Activated T-cell treated with anti-CD3 and anti-CD28 coated beads, Interleukin-2, amount 50 U/mL, for 1 hour (primary cell): ENCODE data around the gene DNAH10.
"Not testable (repeated sequence)": the region's sequence is repeated elsewhere in the genome, so short reads cannot be mapped to it uniquely, and the experiment has no call there.

Experiments used
- DNase-seq: peaks from one replicate; pipeline ENCODE4 v3.0.0-alpha.2; 2020

DNAH10 gene

GRCh38 chr12:123911672-123912409, 149.7 kb downstream of the DNAH10 start:
- DNase-seq = not testable (repeated sequence)

GRCh38 chr12:123912415-123913380, 150.6 kb downstream of the DNAH10 start:
- no peak for DNase-seq

- DNase-seq = no peak
Observed at GRCh38 chr12:123914726-123915333, 152.7 kb downstream of the DNAH10 start.

DNA sequence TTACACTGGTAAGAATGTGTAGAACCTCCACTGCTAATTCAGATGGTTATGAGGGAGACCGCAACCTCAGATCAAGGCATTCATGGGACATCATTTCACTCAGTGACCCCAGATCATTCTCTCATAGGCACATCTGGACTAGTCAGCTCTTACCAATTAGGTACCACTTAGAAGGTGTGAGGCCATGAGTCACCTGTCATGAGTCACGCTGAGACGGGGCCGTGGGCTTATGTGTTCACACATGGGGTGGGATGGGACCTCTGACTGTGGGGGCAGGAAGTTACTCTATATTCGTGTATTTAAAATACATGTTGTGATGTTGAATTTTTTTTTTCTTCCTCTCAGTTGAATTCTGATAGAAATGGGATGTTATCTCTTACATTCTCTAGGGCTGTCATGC, 154.6 kb downstream of the DNAH10 start:
- no peak for DNase-seq

DNA sequence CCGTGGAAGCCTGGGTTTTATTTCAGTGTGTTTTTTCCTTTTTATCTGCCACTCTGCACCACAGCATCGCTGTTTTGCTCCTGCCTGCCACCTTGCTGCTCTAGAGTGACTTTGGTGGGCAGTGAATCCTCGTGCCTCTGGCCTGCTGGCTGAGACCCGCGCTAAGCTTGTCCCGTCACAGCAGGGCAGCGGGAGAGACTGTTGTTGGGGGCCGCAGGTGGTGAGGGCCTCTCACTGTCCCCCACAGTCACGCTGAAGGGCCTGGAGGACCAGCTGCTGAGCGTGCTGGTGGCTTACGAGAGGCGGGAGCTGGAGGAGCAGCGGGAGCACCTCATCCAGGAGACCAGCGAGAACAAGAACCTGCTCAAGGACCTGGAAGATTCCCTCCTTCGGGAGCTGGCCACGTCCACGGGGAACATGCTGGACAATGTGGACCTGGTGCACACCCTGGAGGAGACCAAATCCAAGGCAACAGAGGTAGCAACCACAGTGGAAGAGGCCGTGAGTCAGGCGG, 155.3 kb downstream of the DNAH10 start:
- DNase-seq = no peak

DNA sequence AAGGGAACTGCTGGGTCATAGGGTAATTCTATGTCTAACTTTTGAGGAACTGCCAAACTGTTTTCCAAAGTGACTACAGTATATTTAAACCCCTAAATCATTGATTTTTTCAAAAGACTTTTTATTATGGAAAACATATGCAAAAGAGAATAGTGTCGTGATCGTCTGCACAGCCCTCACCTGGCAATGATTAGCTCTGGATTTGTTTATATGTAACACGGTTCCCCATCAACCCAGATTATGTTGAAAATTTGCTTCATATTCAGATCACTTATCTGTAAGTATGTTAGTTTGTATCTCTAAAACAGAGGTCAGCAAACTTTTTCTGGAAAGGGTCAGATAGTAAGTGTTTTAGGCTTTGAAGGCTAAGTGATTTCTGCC, 157.9 kb downstream of the DNAH10 start:
- no peak for DNase-seq

DNA sequence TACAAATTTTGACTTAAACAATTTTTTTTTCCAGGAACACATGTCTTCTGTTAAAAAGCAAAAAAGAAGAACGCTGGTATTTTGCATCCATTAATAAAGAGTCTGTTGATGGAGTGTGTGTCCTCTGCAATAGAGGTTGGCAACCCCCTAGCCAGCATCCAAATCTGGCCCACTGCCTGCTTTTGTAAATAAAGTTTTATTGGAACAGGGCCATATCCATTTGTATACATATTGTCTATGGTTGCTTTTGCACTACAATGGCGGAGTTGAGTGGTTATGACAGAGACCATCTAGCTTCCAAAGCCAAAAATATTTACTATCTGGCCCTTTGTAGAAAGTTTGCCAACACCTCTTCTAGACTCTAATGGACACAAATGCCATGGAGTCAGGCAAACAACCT, 160.9 kb downstream of the DNAH10 start:
- DNase-seq = no peak

GRCh38 chr12:123923927-123924326, 161.8 kb downstream of the DNAH10 start:
- DNase-seq = no peak

- no peak for DNase-seq
Observed at GRCh38 chr12:123924539-123924938, 162.4 kb downstream of the DNAH10 start.

DNA sequence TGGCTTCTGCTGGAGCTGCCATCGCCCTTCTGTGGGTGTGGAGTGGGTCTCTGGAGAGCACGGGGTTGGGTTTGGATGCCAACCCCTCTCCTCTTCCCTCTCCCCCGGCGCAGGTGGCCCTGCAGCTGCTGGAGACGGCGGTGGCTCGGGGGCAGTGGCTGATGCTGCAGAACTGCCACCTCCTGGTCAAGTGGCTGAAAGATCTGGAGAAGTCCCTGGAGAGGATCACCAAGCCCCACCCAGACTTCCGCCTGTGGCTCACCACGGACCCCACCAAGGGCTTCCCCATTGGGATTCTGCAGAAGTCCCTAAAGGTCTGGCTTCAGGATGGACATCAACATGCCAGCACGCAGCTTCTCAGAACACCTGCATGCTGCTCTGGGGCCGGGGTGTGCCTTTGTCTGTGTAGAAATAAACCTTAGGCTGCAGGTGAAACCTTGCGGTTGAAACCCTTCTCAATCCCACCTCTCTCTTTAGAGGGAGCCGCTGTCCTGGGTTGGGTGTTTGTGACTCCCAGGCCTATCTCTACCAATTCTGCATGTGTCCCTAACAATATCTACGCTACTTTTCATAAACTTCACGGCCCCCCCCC, 166.3 kb downstream of the DNAH10 start:
- DNase-seq = no peak

GRCh38 chr12:123928897-123929296, 166.8 kb downstream of the DNAH10 start:
- DNase-seq = no peak

- no peak for DNase-seq
Observed at GRCh38 chr12:123929946-123930583, 168.0 kb downstream of the DNAH10 start.

DNA sequence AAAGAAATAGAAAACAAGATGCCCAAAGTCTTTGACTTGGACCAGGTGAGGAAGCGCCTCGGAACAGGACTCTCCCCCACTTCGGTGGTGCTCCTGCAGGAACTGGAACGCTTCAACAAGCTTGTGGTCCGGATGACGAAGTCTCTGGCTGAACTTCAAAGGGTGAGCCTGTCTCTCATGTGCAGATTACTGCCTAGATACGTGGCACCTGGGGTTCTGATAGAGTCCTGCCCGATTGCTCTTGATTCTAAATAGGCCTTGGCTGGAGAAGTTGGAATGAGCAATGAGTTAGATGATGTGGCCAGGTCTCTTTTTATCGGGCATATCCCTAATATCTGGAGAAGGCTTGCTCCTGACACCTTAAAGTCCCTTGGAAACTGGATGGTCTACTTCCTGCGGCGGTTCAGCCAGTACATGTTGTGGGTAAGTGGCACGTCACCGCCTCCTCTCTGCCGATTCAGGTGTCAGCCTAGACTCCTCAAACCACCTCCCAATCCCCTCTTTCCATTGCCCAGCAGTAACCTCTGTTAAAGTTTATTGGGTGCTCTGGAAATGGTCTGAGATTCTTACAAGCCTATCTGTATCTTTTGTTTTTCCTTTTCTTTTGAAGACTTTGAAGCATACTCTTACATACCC, 169.7 kb downstream of the DNAH10 start:
- peak; percentile 51 for DNase-seq

GRCh38 chr12:123933214-123933613, 171.1 kb downstream of the DNAH10 start:
- no peak for DNase-seq

GRCh38 chr12:123934016-123934620, 172.0 kb downstream of the DNAH10 start:
- no peak for DNase-seq

- no peak for DNase-seq
Observed at GRCh38 chr12:123934829-123935228, 172.7 kb downstream of the DNAH10 start.

DNA sequence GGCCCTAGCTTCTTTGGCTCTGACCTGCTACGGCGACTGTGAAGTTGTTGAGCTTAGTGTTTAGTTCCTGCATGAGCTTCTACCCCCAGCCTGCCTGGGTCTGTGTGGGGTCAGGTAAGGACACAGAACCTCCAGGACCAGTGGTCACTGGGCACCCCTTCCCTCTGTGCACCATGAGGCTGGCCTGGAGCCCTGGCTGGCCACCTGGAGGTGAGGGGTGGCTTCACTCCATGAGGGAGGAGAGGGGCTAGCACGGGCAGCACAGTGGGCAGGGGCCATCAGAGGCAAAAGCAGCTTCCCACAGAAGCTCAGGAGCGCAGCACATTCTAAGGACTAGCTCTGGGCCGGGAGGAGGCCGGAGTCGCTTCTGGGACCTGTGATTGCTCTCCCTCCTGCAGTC, 173.9 kb downstream of the DNAH10 start:
- DNase-seq = no peak

DNA sequence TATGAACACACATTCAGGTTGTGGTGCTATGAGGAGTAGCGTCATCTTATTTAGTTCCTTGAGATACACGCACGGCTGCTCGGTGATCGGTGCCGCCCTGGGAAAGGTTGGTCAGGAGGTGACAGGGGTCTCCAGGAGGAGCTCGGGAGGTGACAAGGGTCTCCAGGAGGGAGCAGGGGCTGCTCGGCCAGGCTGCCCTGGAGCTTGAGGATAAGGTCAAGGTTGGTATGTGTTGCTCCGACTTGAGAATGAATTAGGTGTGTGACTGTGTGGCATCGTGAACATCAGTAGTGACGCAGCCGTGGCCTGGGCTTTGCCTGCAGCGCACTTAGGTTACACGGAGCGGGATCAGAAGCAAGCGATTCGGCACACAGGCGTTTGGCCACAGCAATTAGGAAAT, 174.4 kb downstream of the DNAH10 start:
- no peak for DNase-seq

GRCh38 chr12:123936956-123937706, 175.0 kb downstream of the DNAH10 start:
- DNase-seq = no peak

DNA sequence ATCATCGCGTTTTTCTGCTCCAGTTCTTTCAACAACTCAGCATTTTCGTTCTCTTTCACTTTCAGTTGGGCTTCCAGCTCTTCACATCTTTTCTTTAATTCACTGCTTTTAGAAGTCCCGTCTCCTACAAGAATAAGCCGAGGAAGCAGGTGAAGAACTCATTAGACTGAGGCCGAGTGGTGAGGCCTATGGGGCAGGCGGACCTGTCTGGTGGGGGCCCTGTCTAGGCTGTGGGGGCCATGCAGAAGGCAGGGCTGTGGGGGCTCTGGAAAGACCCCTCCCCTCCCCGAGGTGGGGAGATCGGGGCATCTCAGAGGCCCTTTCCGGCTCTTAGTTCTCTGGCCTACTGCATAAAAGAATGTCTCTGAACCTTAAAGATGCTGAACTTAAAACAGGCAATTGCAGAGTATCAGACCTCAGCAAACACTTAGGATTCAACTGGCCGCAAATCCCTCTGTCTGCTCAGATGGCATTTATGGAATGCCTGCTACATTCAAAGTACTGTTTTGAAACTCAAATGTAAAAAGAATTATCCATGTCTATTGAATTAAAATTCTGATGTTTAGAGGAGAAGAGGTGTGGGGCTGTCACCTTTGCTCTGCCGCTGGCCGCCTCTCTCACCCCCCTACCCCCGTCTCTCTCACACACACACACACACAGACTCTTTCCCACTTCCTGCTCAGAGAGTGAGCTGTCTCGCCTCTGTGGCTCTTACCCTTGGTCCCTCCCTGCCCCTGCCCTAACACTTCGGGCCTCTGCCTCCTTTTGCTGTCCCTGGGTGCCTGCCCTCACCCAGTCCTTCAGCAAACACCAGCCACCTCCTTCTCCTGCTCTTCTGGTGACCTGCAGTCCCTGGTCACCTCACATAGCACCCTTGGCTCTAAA, 175.8 kb downstream of the DNAH10 start:
- DNase-seq = peak; percentile 37
